Hepatocyte (in vitro differentiated cells): ENCODE data around the gene HIP1R. TPM values are rescaled to one million over a fixed set of nuclear protein-coding genes. Genes with fewer than 3 reads are reported as not detected.
A peak's percentile ranks its signal among the peaks of the same experiment; 100 is the strongest.

Experiments used
- DNase-seq: peaks from one replicate; pipeline ENCODE4 v3.0.0-alpha.2; 2016; ENCODE audit warnings: low spot score
- H2AFZ ChIP-seq: fragments of 200-600 bp; sonication (generic); 2 replicates; pipeline ENCODE4 v1.6.0; 2016; ENCODE audit warnings: antibody characterized with exemption, mild to moderate bottlenecking
- H3K27ac ChIP-seq: fragments of 200-600 bp; sonication (generic); 2 replicates; pipeline ENCODE4 v1.5.1; 2016; ENCODE audit warnings: mild to moderate bottlenecking
- H3K27me3 ChIP-seq: fragments of 200-600 bp; sonication (generic); 2 replicates; pipeline ENCODE4 v1.6.1; 2016
- H3K36me3 ChIP-seq: fragments of 200-600 bp; sonication (generic); replicated peaks from 2 replicates; pipeline ENCODE4 v1.5.1; 2016; ENCODE audit warnings: low read depth; ENCODE audit not compliant: insufficient read depth
- H3K4me1 ChIP-seq: fragments of 200-600 bp; sonication (generic); 2 replicates; pipeline ENCODE4 v1.5.1; 2016; ENCODE audit warnings: mild to moderate bottlenecking, moderate library complexity; ENCODE audit not compliant: insufficient read depth
- H3K4me2 ChIP-seq: fragments of 200-600 bp; sonication (generic); 2 replicates; pipeline ENCODE4 v1.6.0; 2016
- H3K4me3 ChIP-seq: fragments of 200-600 bp; sonication (generic); 2 replicates; pipeline ENCODE4 v1.5.1; 2016; ENCODE audit warnings: mild to moderate bottlenecking
- H3K79me2 ChIP-seq: fragments of 200-600 bp; sonication (generic); 2 replicates; pipeline ENCODE4 v1.6.0; 2017; ENCODE audit warnings: mild to moderate bottlenecking
- H3K9me2 ChIP-seq: fragments of 200-600 bp; sonication (generic); replicated peaks from 2 replicates; pipeline ENCODE4 v1.6.0; 2017; ENCODE audit warnings: mild to moderate bottlenecking; ENCODE audit not compliant: insufficient read depth
- H3K9me3 ChIP-seq: fragments of 200-600 bp; sonication (generic); 2 replicates; pipeline ENCODE4 v1.5.1; 2016; ENCODE audit warnings: low read depth, mild to moderate bottlenecking
- H4K20me1 ChIP-seq: fragments of 200-600 bp; sonication (generic); 2 replicates; pipeline ENCODE4 v1.6.0; 2016; ENCODE audit warnings: mild to moderate bottlenecking; ENCODE audit not compliant: insufficient read depth, poor library complexity, severe bottlenecking
- EZH2 ChIP-seq: fragments of 200-600 bp; sonication (generic); IDR thresholded peaks from 2 replicates; pipeline ENCODE4 v1.6.1; 2016; ENCODE audit warnings: antibody characterized with exemption, mild to moderate bottlenecking, borderline replicate concordance
- EZH2phosphoT487 ChIP-seq: fragments of 200-600 bp; sonication (generic); IDR thresholded peaks from one replicate; pipeline ENCODE4 v1.6.1; 2018; ENCODE audit warnings: antibody characterized with exemption, mild to moderate bottlenecking, low read depth, moderate library complexity; ENCODE audit not compliant: unreplicated experiment, severe bottlenecking
- WGBS: methylation state at CpG from one replicate; pipeline ENCODE4 v1.1.6; 2016; ENCODE audit warnings: low lambda C conversion rate; ENCODE audit errors: missing lambda C conversion rate; 5-methylcytosine and 5-hydroxymethylcytosine counted together
- polyA plus RNA-seq: library from polyadenylated mRNA; unstranded; fragments of >200 nt; fragmentation: Nextera tagmentation; extraction: Ambion mirVana; gene quantifications from 2 replicates; pipeline ENCODE4 v1.2.1, GENCODE V29; 2016
- total RNA-seq: library from RNA; depleted of rRNA; stranded (reverse); fragments of >200 nt; gene quantifications from 2 replicates; pipeline ENCODE4 v1.2.3, GENCODE V29; 2014
- TF ChIP-seq, protein P1 (sequence below): fragments of 200-600 bp; sonication (generic); IDR thresholded peaks from 2 replicates; pipeline ENCODE4 v1.5.1; 2016; ENCODE audit warnings: antibody characterized with exemption, mild to moderate bottlenecking; ENCODE audit not compliant: poor library complexity

HIP1R gene
- total and polyA plus RNA-seq, 2 experiments from 2014 or later = 31.8 to 44.3 TPM

DNA sequence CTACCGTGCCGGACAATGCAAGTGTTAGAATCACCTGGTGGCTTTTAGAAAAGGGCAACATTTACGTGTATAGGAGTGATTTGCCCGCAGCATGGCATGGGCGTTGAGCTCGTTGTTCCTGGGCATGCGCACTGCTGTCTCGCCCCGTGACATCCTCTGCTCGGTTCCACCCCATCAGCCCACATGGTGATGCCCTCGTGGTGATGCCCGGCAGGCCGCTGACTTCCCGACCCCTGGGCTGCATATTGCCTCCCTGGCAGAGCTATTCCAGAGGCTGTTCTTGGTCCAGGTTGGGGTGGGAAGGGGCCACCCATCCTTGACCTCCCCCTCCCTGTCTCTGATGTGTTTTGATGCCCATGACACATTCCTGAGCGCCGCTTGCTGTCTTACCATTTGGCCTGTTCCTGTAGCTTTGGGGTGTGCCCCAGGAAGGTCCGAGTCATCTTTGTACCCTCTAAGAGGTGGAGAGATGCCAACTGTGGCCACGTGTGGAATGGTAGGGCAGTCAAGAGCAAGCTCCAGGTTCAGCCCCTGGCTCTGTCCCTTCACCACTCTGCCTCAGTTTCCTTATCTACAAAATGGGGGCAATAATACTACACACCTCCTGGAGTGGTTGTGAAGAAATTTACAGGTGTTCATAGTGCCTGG lies 4.8 kb downstream of the HIP1R start:
- H3K9me3 ChIP-seq = no peaks in the 10 kb centered on the region
- DNase-seq = no peak
- H3K27me3 ChIP-seq = no peaks in the 10 kb centered on the region
- peaks cover 12% of the 10 kb centered on the region for H3K4me1 ChIP-seq
- peaks cover 15% of the 10 kb centered on the region for H4K20me1 ChIP-seq
- H3K79me2 ChIP-seq = peaks cover 71% of the 10 kb centered on the region
- no peak overlapping the region for H2AFZ ChIP-seq
- 97% methylated on average over 18 of the region's 18 CpGs for WGBS
- no peak overlapping the region for H3K4me3 ChIP-seq
- no peaks in the 10 kb centered on the region for H3K36me3 ChIP-seq
- no peak overlapping the region for H3K4me2 ChIP-seq
- TF ChIP-seq, protein P1, sequence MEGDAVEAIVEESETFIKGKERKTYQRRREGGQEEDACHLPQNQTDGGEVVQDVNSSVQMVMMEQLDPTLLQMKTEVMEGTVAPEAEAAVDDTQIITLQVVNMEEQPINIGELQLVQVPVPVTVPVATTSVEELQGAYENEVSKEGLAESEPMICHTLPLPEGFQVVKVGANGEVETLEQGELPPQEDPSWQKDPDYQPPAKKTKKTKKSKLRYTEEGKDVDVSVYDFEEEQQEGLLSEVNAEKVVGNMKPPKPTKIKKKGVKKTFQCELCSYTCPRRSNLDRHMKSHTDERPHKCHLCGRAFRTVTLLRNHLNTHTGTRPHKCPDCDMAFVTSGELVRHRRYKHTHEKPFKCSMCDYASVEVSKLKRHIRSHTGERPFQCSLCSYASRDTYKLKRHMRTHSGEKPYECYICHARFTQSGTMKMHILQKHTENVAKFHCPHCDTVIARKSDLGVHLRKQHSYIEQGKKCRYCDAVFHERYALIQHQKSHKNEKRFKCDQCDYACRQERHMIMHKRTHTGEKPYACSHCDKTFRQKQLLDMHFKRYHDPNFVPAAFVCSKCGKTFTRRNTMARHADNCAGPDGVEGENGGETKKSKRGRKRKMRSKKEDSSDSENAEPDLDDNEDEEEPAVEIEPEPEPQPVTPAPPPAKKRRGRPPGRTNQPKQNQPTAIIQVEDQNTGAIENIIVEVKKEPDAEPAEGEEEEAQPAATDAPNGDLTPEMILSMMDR = no peak
- TF ChIP-seq EZH2phosphoT487 = no peak
- TF ChIP-seq EZH2 = no peak
- no peaks in the 10 kb centered on the region for H3K9me2 ChIP-seq
- no peak overlapping the region for H3K27ac ChIP-seq

- Histone ChIP-seq H3K79me2 (peaks cover 79% of the 10 kb centered on the region), H4K20me1 (peaks cover 20% of the 10 kb centered on the region), H3K27ac (no peak overlapping the region), H3K27me3 (no peaks in the 10 kb centered on the region), H3K36me3 (no peaks in the 10 kb centered on the region), H2AFZ (no peak overlapping the region), H3K9me2 (no peaks in the 10 kb centered on the region), H3K9me3 (no peaks in the 10 kb centered on the region), H3K4me2 (no peak overlapping the region), H3K4me1 (peaks cover 12% of the 10 kb centered on the region), H3K4me3 (no peak overlapping the region)
- no peak for TF ChIP-seq EZH2phosphoT487
- no peak for TF ChIP-seq EZH2
- TF ChIP-seq, protein P1 = no peak
- 91% methylated on average over 26 of the region's 26 CpGs for WGBS
- no peak for DNase-seq
These were observed 5.6 kb downstream of the HIP1R start for GRCh38 chr12:122840580-122841513.

DNA sequence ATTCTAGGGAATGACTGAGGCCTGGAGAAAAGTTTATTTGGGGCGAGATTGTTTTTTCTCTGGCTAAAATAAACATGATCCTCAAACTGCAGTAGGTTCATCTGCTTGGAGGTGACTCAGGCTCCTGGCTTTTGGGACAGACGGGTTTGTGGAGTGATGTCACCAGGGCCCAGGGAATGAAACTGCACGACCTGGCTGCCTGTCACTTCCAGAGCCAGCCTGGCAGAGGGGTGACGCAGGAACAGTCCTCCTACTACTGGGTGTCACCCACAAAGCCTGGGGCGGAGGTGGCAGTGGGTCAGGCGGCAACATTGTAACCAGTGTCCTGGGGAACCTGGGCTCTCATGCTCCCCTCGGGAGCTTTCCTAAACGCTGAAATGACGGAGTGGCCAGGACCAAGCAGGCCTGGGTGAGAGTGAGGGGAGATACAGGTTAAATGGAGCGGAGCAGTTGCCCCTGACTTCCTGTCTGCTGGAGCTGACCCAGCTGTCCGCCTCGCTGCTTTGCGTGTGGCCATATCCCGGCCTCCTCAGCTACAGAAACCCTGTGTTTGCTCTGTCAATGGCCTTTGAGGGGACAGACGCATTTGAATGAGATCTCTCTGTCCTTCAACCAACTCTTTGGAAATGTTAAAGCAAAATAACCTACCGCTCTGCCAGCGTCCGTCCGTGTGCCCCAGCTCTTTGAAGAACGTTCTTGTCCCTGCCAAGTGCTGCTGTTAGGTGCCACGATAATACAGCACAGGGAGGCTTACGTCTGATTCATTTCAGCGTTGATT lies 6.5 kb downstream of the HIP1R start:
- H3K4me3 ChIP-seq = no peak overlapping the region
- WGBS = 66% methylated on average over 23 of the region's 23 CpGs
- no peaks in the 10 kb centered on the region for H3K27me3 ChIP-seq
- peak overlapping the region; percentile 15 for H3K27ac ChIP-seq
- H4K20me1 ChIP-seq = peaks cover 20% of the 10 kb centered on the region
- H3K79me2 ChIP-seq = peaks cover 88% of the 10 kb centered on the region
- H3K36me3 ChIP-seq = no peaks in the 10 kb centered on the region
- no peak overlapping the region for H2AFZ ChIP-seq
- peaks cover 12% of the 10 kb centered on the region for H3K4me1 ChIP-seq
- TF ChIP-seq EZH2phosphoT487 = no peak
- TF ChIP-seq, protein P1 = no peak
- TF ChIP-seq EZH2 = no peak
- DNase-seq = peak; percentile 26
- H3K4me2 ChIP-seq = no peak overlapping the region
- H3K9me3 ChIP-seq = no peaks in the 10 kb centered on the region
- no peaks in the 10 kb centered on the region for H3K9me2 ChIP-seq
